G401 (cell line): ENCODE measurements around the gene KCNG1. TPM values are rescaled to one million over a fixed set of nuclear protein-coding genes. Genes with fewer than 3 reads are reported as not detected.

Experiments used
- DNase-seq: peaks from one replicate; pipeline ENCODE4 v3.0.0-alpha.2; 2015; ENCODE audit warnings: low spot score
- in situ Hi-C: cut with HindIII; loops from 2 replicates; pipeline ENCODE4 v1.10.0; 2016; ENCODE audit warnings: low sequenced_read_pairs, mixed read lengths
- total RNA-seq: library from RNA; depleted of rRNA; stranded (reverse); fragments of >200 nt; shearing (Covaris generic); gene quantifications from 2 replicates; pipeline ENCODE4 v1.2.3, GENCODE V29; 2014; rRNA removed

Gene KCNG1
- total RNA-seq, 1 experiment from 2014 or later, result 0.85 TPM

- in situ Hi-C loops, result no loop called here
- no peak for DNase-seq
Measured at GRCh38 chr20:50968289-50968688, 54.6 kb downstream of the KCNG1 start.

GRCh38 chr20:50967586-50967985, 55.3 kb downstream of the KCNG1 start:
- DNase-seq, result peak; percentile 12
- in situ Hi-C loops, result no loop called here

- DNase-seq, result no peak
- in situ Hi-C loops, result no loop called here
Measured at GRCh38 chr20:50959543-50960126, 63.3 kb downstream of the KCNG1 start.

GRCh38 chr20:50958615-50959542, 64.0 kb downstream of the KCNG1 start, which contains the start of gene MOCS3:
Gene MOCS3, plus strand, starts transcription at chr20:50958818. Its CDS starts 25 bp downstream, at chr20:50958843.
- peak; percentile 94 for DNase-seq
- in situ Hi-C loops, result no loop called here

- no peak for DNase-seq
- in situ Hi-C loops, result no loop called here
Measured at GRCh38 chr20:50957798-50958614, 64.9 kb downstream of the KCNG1 start, which contains the start of gene DPM1. Gene DPM1, minus strand, starts transcription at chr20:50958532. Its CDS starts 9 bp downstream, at chr20:50958523.

GRCh38 chr20:50957276-50957675, 65.6 kb downstream of the KCNG1 start:
- no peak for DNase-seq
- in situ Hi-C loops, result no loop called here

- no peak for DNase-seq
- in situ Hi-C loops, result no loop called here
Measured at GRCh38 chr20:50953821-50954220, 69.1 kb downstream of the KCNG1 start.

Other genes with a start within 250 kb of the KCNG1 start
- 20.7 and 32.2 TPM in 2 replicates for gene BCAS4, start 228.0 kb downstream of the KCNG1 start, total RNA-seq
- gene ADNP, start 91.7 kb downstream of the KCNG1 start, total RNA-seq, result 11.9 and 16.5 TPM in 2 replicates
- 148 and 156 TPM in 2 replicates for gene DPM1, start 64.6 kb downstream of the KCNG1 start, total RNA-seq
- gene MOCS3, start 64.3 kb downstream of the KCNG1 start, total RNA-seq, result 14.0 and 15.0 TPM in 2 replicates